GM10248 (cell line): ENCODE data around the gene ZNF444.

Source experiments
- CTCF ChIA-PET: fragments of 300-600 bp; sonication (Branson Sonifier 250); formaldehyde crosslinking; extraction: SDS; loops from one replicate; lab custom pipeline; 2021; ENCODE audit warnings: antibody characterized with exemption; lab: Yijun Ruan, JAX
- POLR2A ChIA-PET: fragments of 350-650 bp; sonication (Branson Sonifier 250); formaldehyde crosslinking; extraction: SDS; loops from one replicate; lab custom pipeline; 2020; ENCODE audit warnings: antibody characterized with exemption; lab: Yijun Ruan, JAX
- DNase-seq: peaks from one replicate; pipeline ENCODE4 v3.0.0; 2012; ENCODE audit errors: extremely low spot score
- CTCF ChIP-seq: IDR thresholded peaks from 2 replicates; pipeline ENCODE4 v1.5.1; 2012; ENCODE audit warnings: mild to moderate bottlenecking, low read depth; ENCODE audit errors: extremely low read depth, missing control alignments, control extremely low read depth

Gene ZNF444

GRCh38 chr19:56136362-56136761, 4.7 kb upstream of the ZNF444 start:
- ChIA-PET POLR2A (no interaction called here), CTCF (interaction anchor here (0.8 to 1.6 kb wide), 2 partner anchors 14 to 23 kb away, joined by 3 read pairs; no protein-coding TSS in a partner anchor)
- DNase-seq: no peak
- no peak for TF ChIP-seq CTCF

- ChIA-PET POLR2A (no interaction called here), CTCF (interaction anchor here (0.8 to 1.4 kb wide), 2 partner anchors 10 to 58 kb away, joined by 3 to 4 read pairs; no protein-coding TSS in a partner anchor)
- no peak for DNase-seq
- no peak for TF ChIP-seq CTCF
Measured at GRCh38 chr19:56137405-56137804, 3.7 kb upstream of the ZNF444 start.

- no peak for TF ChIP-seq CTCF
- DNase-seq: no peak
- ChIA-PET POLR2A (interaction anchor here (0.6 kb wide), 1 partner anchor 9 kb away, joined by 9 read pairs; no protein-coding TSS in a partner anchor), CTCF (interaction anchor here (1.1 to 1.5 kb wide), 3 partner anchors 13 to 59 kb away, joined by 4 read pairs; partner anchors contain the start of gene ZNF787)
Measured at GRCh38 chr19:56138069-56138468, 3.0 kb upstream of the ZNF444 start.

GRCh38 chr19:56139847-56140582, 1.1 kb upstream of the ZNF444 start:
- no peak for DNase-seq
- TF ChIP-seq CTCF: no peak
- POLR2A ChIA-PET: interaction anchor here (1.2 kb wide), 1 partner anchor 462 kb away, joined by 7 read pairs; no protein-coding TSS in a partner anchor
- CTCF ChIA-PET: interaction anchor here (1.0 to 1.3 kb wide), 3 partner anchors 15 to 169 kb away, joined by 3 read pairs; no protein-coding TSS in a partner anchor

- no peak for DNase-seq
- no peak for TF ChIP-seq CTCF
- ChIA-PET CTCF (interaction anchor here (2.1 kb wide), 1 partner anchor 487 kb away, joined by 5 read pairs; no protein-coding TSS in a partner anchor), POLR2A (interaction anchor here (1.2 kb wide), 1 partner anchor 464 kb away, joined by 7 read pairs; no protein-coding TSS in a partner anchor)
Measured at GRCh38 chr19:56141417-56141993, 418 bp downstream of the ZNF444 start.

GRCh38 chr19:56142087-56142787, 1.1 kb downstream of the ZNF444 start:
- no peak for DNase-seq
- TF ChIP-seq CTCF: no peak
- ChIA-PET CTCF (interaction anchor here (0.9 to 2.7 kb wide), 7 partner anchors 12 to 488 kb away, joined by 3 to 8 read pairs (median 4); partner anchors contain the start of gene ZNF787), POLR2A (no interaction called here)
